Neuronal stem cell (in vitro differentiated cells): ENCODE measurements around the gene ADGB.
"Not testable (repeated sequence)": the region's sequence is repeated elsewhere in the genome, so short reads cannot be mapped to it uniquely, and the experiment has no call there.

ENCODE experiments used
- DNase-seq: peaks from one replicate; pipeline ENCODE4 v3.0.0-alpha.2; 2013; ENCODE audit warnings: low spot score
- H2AFZ ChIP-seq: one replicate; pipeline ENCODE4 v1.6.1; 2013; ENCODE audit warnings: mild to moderate bottlenecking, low read length, inconsistent platforms
- H2AK5ac ChIP-seq: 2 replicates; pipeline ENCODE4 v1.6.1; 2013; ENCODE audit warnings: low read depth, mild to moderate bottlenecking, inconsistent platforms, low read length, moderate library complexity, mixed read lengths
- H2BK120ac ChIP-seq: 2 replicates; pipeline ENCODE4 v1.6.1; 2013; ENCODE audit warnings: low read depth, mild to moderate bottlenecking, inconsistent platforms, low read length, moderate library complexity, mixed read lengths
- H2BK12ac ChIP-seq: one replicate; pipeline ENCODE4 v1.6.1; 2013; ENCODE audit warnings: low read length, inconsistent platforms
- H2BK15ac ChIP-seq: 2 replicates; pipeline ENCODE4 v1.6.1; 2013; ENCODE audit warnings: mild to moderate bottlenecking, low read length, inconsistent platforms, mixed read lengths
- H2BK5ac ChIP-seq: one replicate; pipeline ENCODE4 v1.6.1; 2013; ENCODE audit warnings: inconsistent platforms, mild to moderate bottlenecking, low read length, moderate library complexity
- H3K14ac ChIP-seq: one replicate; pipeline ENCODE4 v1.6.1; 2013; ENCODE audit warnings: low read length, inconsistent platforms
- H3K18ac ChIP-seq: 2 replicates; pipeline ENCODE4 v1.6.1; 2013; ENCODE audit warnings: low read length, inconsistent platforms
- H3K23ac ChIP-seq: 2 replicates; pipeline ENCODE4 v1.6.1; 2013; ENCODE audit warnings: low read depth, mild to moderate bottlenecking, mixed read lengths, low read length, inconsistent platforms; ENCODE audit not compliant: poor library complexity
- H3K27ac ChIP-seq: replicated peaks from 3 replicates; pipeline ENCODE4 v1.5.1; 2013; ENCODE audit warnings: low read length, inconsistent platforms
- H3K27me3 ChIP-seq, 3 experiments: 2 replicates each; pipeline ENCODE4 v1.6.1; 2013; ENCODE audit warnings: low read length in 3 of 3, mild to moderate bottlenecking in 2 of 3, inconsistent platforms in 1 of 3, low read depth in 1 of 3, mixed read lengths in 1 of 3, moderate library complexity in 1 of 3; ENCODE audit not compliant: control insufficient read depth in 3 of 3, insufficient read depth in 3 of 3
- H3K36me3 ChIP-seq, 2 donors: replicated peaks in 1 of 2; 2 replicates each; pipeline ENCODE4 v1.6.1; 2013; ENCODE audit warnings: low read length in 2 of 2; ENCODE audit not compliant: control insufficient read depth in 2 of 2, insufficient read depth in 2 of 2
- H3K4ac ChIP-seq: 2 replicates; pipeline ENCODE4 v1.6.1; 2013; ENCODE audit warnings: inconsistent platforms, mild to moderate bottlenecking, low read length, moderate library complexity
- H3K4me1 ChIP-seq, 2 donors: 1 replicate in 1 of 2; 2 replicates in 1 of 2; pipeline ENCODE4 v1.6.1; 2013; ENCODE audit warnings: low read length in 2 of 2, low read depth in 1 of 2; ENCODE audit not compliant: control insufficient read depth in 2 of 2, insufficient read depth in 1 of 2
- H3K4me2 ChIP-seq: one replicate; pipeline ENCODE4 v1.6.1; 2013; ENCODE audit warnings: mild to moderate bottlenecking, low read length, inconsistent platforms; ENCODE audit not compliant: insufficient read depth, poor library complexity, severe bottlenecking
- H3K4me3 ChIP-seq, 2 donors: 2 replicates each; pipeline ENCODE4 v1.5.1; 2013; ENCODE audit warnings: low read length in 2 of 2, mild to moderate bottlenecking in 2 of 2, inconsistent platforms in 1 of 2, moderate library complexity in 1 of 2
- H3K79me1 ChIP-seq: one replicate; pipeline ENCODE4 v1.6.1; 2013; ENCODE audit warnings: low read depth, mild to moderate bottlenecking, inconsistent platforms, low read length, moderate library complexity
- H3K9ac ChIP-seq: one replicate; pipeline ENCODE4 v1.6.1; 2013; ENCODE audit warnings: mild to moderate bottlenecking, low read depth, low read length, inconsistent platforms; ENCODE audit not compliant: poor library complexity
- H3K9me3 ChIP-seq, 2 donors: replicated peaks in 1 of 2; 2 replicates each; pipeline versions ENCODE3 to v1.6.1; 2013; ENCODE audit warnings: low read length in 2 of 2, mild to moderate bottlenecking in 2 of 2, inconsistent platforms in 1 of 2, low read depth in 1 of 2, mixed read lengths in 1 of 2, moderate library complexity in 1 of 2; ENCODE audit not compliant: control insufficient read depth in 2 of 2, insufficient read depth in 1 of 2
- H4K8ac ChIP-seq: one replicate; pipeline ENCODE4 v1.6.1; 2013; ENCODE audit warnings: low read depth, mild to moderate bottlenecking, inconsistent platforms, low read length, moderate library complexity
- H4K91ac ChIP-seq: one replicate; pipeline ENCODE4 v1.6.1; 2013; ENCODE audit warnings: low read length, low read depth, mild to moderate bottlenecking, inconsistent platforms; ENCODE audit not compliant: poor library complexity
- WGBS, 2 donors: extraction: QIAGEN DNeasy Blood & Tissue Kit; methylation state at CpG; one replicate each; pipeline ENCODE4 v1.1.7; 2013; ENCODE audit warnings: missing lambda C conversion rate in 2 of 2, mixed read lengths in 1 of 2; ENCODE audit not compliant: insufficient read length in 2 of 2, insufficient replicate concordance in 1 of 2; ENCODE audit errors: extremely low coverage in 2 of 2; 5-methylcytosine and 5-hydroxymethylcytosine counted together

The ADGB gene

DNA sequence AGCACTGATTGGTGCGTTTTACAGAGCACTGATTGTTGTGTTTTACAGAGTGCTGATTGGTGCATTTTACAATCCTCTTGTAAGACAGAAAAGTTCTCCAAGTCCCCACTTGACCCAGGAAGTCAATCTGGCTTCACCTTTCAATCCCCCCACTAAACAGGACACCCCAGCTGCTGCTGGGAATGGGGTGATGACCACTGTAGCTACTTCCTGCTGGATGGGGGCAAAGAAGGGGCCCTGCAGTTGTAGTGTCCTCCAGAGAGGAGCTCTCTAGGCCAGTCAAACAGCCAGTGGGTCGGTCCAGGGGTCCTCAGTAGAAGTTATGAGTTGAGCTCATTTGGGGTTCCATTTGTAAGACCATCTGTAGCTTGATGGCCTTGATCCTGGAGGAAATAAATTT, 194.4 kb downstream of the ADGB start:
- not testable (repeated sequence) for H2BK5ac ChIP-seq, H2AFZ ChIP-seq, H2BK15ac ChIP-seq, H3K9me3 ChIP-seq, H2BK12ac ChIP-seq, H3K36me3 ChIP-seq, H3K4me1 ChIP-seq, H3K4me2 ChIP-seq, H3K23ac ChIP-seq, H2BK120ac ChIP-seq, H2AK5ac ChIP-seq, H4K91ac ChIP-seq, H3K27ac ChIP-seq, H3K14ac ChIP-seq, H3K27me3 ChIP-seq, H3K18ac ChIP-seq, H3K79me1 ChIP-seq, H3K4ac ChIP-seq, H3K9ac ChIP-seq, DNase-seq, H3K4me3 ChIP-seq, H4K8ac ChIP-seq
- no CpG with 5 or more reads among the region's 2 CpGs for WGBS, 2 donors

DNA sequence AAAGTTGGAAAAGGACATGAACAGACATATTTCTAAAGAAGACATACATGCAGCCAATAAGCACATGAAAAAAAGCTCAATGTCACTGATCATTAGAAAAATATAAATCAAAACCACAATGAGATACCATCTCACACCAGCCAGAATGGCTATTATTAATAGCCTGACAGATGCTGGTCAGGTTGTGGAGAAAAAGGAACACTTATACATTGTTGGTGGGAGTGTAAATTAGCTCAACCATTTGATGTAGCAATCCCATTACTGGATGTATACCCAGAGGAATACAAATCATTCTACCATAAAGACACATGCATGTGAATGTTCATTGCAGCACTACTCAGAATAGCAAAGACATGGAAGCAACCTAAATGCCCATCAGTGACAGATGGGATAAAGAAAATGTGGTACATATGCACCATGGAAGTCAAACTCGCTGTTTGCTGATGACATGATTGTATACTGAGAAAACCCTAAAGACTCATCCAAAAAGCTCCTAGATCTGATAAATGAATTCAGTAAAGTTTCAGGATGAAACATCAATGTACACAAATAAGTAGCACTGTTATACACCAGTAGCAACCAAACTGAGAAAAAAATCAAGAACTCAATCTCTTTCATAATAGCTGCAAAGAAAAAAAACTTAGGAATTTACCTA, 196.8 kb downstream of the ADGB start:
- H3K4me1 ChIP-seq: no peaks in the 10 kb centered on the region
- no peaks in the 10 kb centered on the region for H3K9me3 ChIP-seq
- H2AK5ac ChIP-seq: no peak overlapping the region
- H3K4me3 ChIP-seq: no peak overlapping the region
- DNase-seq: no peak
- no peak overlapping the region for H2AFZ ChIP-seq
- no peak overlapping the region for H3K27ac ChIP-seq
- no peak overlapping the region for H3K23ac ChIP-seq
- no peak overlapping the region for H2BK12ac ChIP-seq
- H3K79me1 ChIP-seq: no peaks in the 10 kb centered on the region
- no peak overlapping the region for H4K8ac ChIP-seq
- no CpG with 5 or more reads among the region's 1 CpG for WGBS, 2 donors
- no peak overlapping the region for H2BK120ac ChIP-seq
- no peak overlapping the region for H4K91ac ChIP-seq
- H3K14ac ChIP-seq: no peak overlapping the region
- H3K9ac ChIP-seq: no peak overlapping the region
- no peak overlapping the region for H3K4ac ChIP-seq
- H3K18ac ChIP-seq: no peak overlapping the region
- no peak overlapping the region for H3K4me2 ChIP-seq
- no peaks in the 10 kb centered on the region for H3K36me3 ChIP-seq
- no peak overlapping the region for H2BK5ac ChIP-seq
- no peaks in the 10 kb centered on the region for H3K27me3 ChIP-seq
- H2BK15ac ChIP-seq: no peak overlapping the region

DNA sequence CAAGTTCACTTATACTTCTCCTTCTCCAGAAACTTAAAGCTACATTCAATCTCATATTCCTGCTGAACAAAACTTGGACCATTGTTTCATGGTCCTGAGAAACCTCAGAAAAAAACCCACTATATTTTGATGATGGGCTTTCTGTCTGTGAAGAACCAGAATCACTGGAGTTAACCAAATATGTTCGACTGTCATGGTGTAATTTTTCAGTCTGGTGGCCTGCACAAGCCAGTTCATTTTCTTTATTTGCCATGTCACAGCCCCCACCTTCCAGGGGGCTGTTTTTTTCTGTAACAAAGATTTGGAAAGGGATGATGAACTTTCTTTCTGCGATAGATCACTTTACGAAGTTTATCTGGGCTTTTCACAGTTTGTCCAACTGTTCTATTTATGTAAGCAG, 204.4 kb downstream of the ADGB start:
- H3K9ac ChIP-seq, H3K4ac ChIP-seq, H3K79me1 ChIP-seq, H4K8ac ChIP-seq, H3K4me2 ChIP-seq, H3K9me3 ChIP-seq, DNase-seq, H3K4me3 ChIP-seq, H3K27ac ChIP-seq, H3K23ac ChIP-seq, H2BK5ac ChIP-seq, H3K14ac ChIP-seq, H3K36me3 ChIP-seq, H4K91ac ChIP-seq, H2AK5ac ChIP-seq, H3K27me3 ChIP-seq, H2BK120ac ChIP-seq, H2BK15ac ChIP-seq, H2BK12ac ChIP-seq, H3K4me1 ChIP-seq, H3K18ac ChIP-seq: not testable (repeated sequence)
- no CpG with 5 or more reads among the region's 3 CpGs for WGBS, 2 donors
- peak overlapping the region; percentile 17 for H2AFZ ChIP-seq

DNA sequence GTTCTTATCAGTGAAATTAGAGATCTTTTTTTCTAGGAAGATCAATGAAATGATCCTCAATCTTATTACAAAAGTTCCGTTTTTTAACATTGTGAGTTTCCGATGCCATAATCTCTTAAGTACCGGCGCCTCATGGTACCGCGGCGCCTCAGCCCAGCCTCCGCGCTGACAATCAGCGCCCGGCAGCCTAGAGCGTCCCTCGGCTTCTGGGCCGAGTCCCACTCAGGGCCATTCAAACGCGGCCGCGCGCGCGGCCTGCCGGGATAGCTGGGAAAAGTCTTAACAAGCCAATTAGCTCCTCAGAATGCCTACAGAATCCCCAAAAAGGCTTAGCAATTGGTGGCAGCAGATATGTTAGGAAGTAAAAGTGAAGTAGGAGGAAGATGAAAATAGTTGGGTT, 204.8 kb downstream of the ADGB start:
- DNase-seq: no peak
- no peak overlapping the region for H3K14ac ChIP-seq
- no peaks in the 10 kb centered on the region for H3K27me3 ChIP-seq
- H3K36me3 ChIP-seq: no peaks in the 10 kb centered on the region
- no peak overlapping the region for H3K27ac ChIP-seq
- H3K9ac ChIP-seq: no peak overlapping the region
- H3K4me3 ChIP-seq: no peak overlapping the region
- no peaks in the 10 kb centered on the region for H3K79me1 ChIP-seq
- H2BK5ac ChIP-seq: no peak overlapping the region
- no peak overlapping the region for H3K23ac ChIP-seq
- WGBS, 2 donors: no CpG with 5 or more reads among the region's 22 CpGs
- no peak overlapping the region for H2AK5ac ChIP-seq
- no peak overlapping the region for H2AFZ ChIP-seq
- H4K91ac ChIP-seq: no peak overlapping the region
- H3K4ac ChIP-seq: no peak overlapping the region
- no peak overlapping the region for H2BK120ac ChIP-seq
- no peak overlapping the region for H2BK12ac ChIP-seq
- H2BK15ac ChIP-seq: no peak overlapping the region
- H4K8ac ChIP-seq: no peak overlapping the region
- no peaks in the 10 kb centered on the region for H3K4me1 ChIP-seq
- H3K4me2 ChIP-seq: no peak overlapping the region
- no peaks in the 10 kb centered on the region for H3K9me3 ChIP-seq
- H3K18ac ChIP-seq: no peak overlapping the region
